GM06990 (cell line): Measurements from ENCODE around the gene SMIM45.

Source experiments
- DNase-seq: peaks from one replicate; pipeline ENCODE4 v3.0.0-alpha.2; 2011; ENCODE audit not compliant: insufficient read length; ENCODE audit errors: extremely low read depth
- H3K27me3 ChIP-seq: replicated peaks from 2 replicates; pipeline ENCODE4 v1.6.0; 2011; ENCODE audit warnings: low read length; ENCODE audit not compliant: control insufficient read depth, insufficient read depth
- H3K36me3 ChIP-seq: 2 replicates; pipeline ENCODE4 v1.5.1; 2011; ENCODE audit warnings: low read length; ENCODE audit not compliant: control insufficient read depth, insufficient read depth
- H3K4me3 ChIP-seq: replicated peaks from 2 replicates; pipeline ENCODE4 v1.5.1; 2011; ENCODE audit warnings: low read depth, mild to moderate bottlenecking, control low read depth, low read length
- CTCF ChIP-seq: IDR thresholded peaks from 2 replicates; pipeline ENCODE4 v1.5.1; 2011; ENCODE audit warnings: low read length, control low read depth, mild to moderate bottlenecking, inconsistent platforms; ENCODE audit not compliant: insufficient read depth, poor library complexity, severe bottlenecking

SMIM45 gene

GRCh38 chr22:41989246-41989645, 37.3 kb downstream of the SMIM45 start:
- Histone ChIP-seq H3K36me3 (no peaks in the 10 kb centered on the region), H3K27me3 (no peaks in the 10 kb centered on the region), H3K4me3 (no peak overlapping the region)
- DNase-seq, result no peak
- no peak for TF ChIP-seq CTCF

- Histone ChIP-seq H3K4me3 (no peak overlapping the region), H3K27me3 (no peaks in the 10 kb centered on the region), H3K36me3 (no peaks in the 10 kb centered on the region)
- no peak for TF ChIP-seq CTCF
- no peak for DNase-seq
These were observed 39.2 kb downstream of the SMIM45 start for GRCh38 chr22:41991111-41991510.

- no peak for TF ChIP-seq CTCF
- no peak for DNase-seq
- no peaks in the 10 kb centered on the region for H3K36me3 ChIP-seq
- no peaks in the 10 kb centered on the region for H3K27me3 ChIP-seq
- H3K4me3 ChIP-seq, result no peak overlapping the region
These were observed 40.5 kb downstream of the SMIM45 start for GRCh38 chr22:41992496-41992895.

GRCh38 chr22:41995211-41995610, 43.3 kb downstream of the SMIM45 start:
- no peak for DNase-seq
- no peaks in the 10 kb centered on the region for H3K36me3 ChIP-seq

GRCh38 chr22:41996826-41997225, 44.9 kb downstream of the SMIM45 start:
- H3K4me3 ChIP-seq, result no peak overlapping the region
- DNase-seq, result no peak
- H3K27me3 ChIP-seq, result no peaks in the 10 kb centered on the region
- peaks cover 2% of the 10 kb centered on the region for H3K36me3 ChIP-seq
- no peak for TF ChIP-seq CTCF

More at GRCh38 chr22:41995211-41995610, 43.3 kb downstream of the SMIM45 start:
- no peak for TF ChIP-seq CTCF
- H3K4me3 ChIP-seq, result no peak overlapping the region
- no peaks in the 10 kb centered on the region for H3K27me3 ChIP-seq
